Measurements from ENCODE around the gene ADCY9. TPM values are rescaled to one million over a fixed set of nuclear protein-coding genes. Genes with fewer than 3 reads are reported as not detected.
"Not testable (repeated sequence)": the region's sequence is repeated elsewhere in the genome, so short reads cannot be mapped to it uniquely, and the experiment has no call there.

ADCY9 gene
- 9.7 TPM for total RNA-seq

- Histone ChIP-seq H3K27me3 (ENCODE audit: insufficient read depth, low read length) (no peaks in the 10 kb centered on the region), H3K4me3 (ENCODE audit: low read length) (peak within 1 kb of the TSS; percentile 47), H3K4me1 (ENCODE audit: insufficient read depth, low read length) (peaks cover 46% of the 10 kb centered on the region), H3K9me3 (ENCODE audit: low read depth, low read length) (no peaks in the 10 kb centered on the region)
Observed at GRCh38 chr16:4116325-4117249, at the start of gene ADCY9. Gene ADCY9, minus strand, starts transcription at chr16:4116442. Its CDS starts 1,000 bp downstream, at chr16:4115442.

- H3K4me1 ChIP-seq (ENCODE audit: insufficient read depth, low read length): no peaks in the 10 kb centered on the region
- no peaks in the 10 kb centered on the region for H3K9me3 ChIP-seq (ENCODE audit: low read depth, low read length)
- no peak overlapping the region for H3K4me3 ChIP-seq (ENCODE audit: low read length)
- H3K27me3 ChIP-seq (ENCODE audit: insufficient read depth, low read length): no peaks in the 10 kb centered on the region
Observed at GRCh38 chr16:4160658-4161430, 44.6 kb upstream of the ADCY9 start.

GRCh38 chr16:4159726-4160125, 43.5 kb upstream of the ADCY9 start:
- Histone ChIP-seq H3K4me3 (ENCODE audit: low read length) (no peak overlapping the region), H3K27me3 (ENCODE audit: insufficient read depth, low read length) (no peaks in the 10 kb centered on the region), H3K9me3 (ENCODE audit: low read depth, low read length) (no peaks in the 10 kb centered on the region), H3K4me1 (ENCODE audit: insufficient read depth, low read length) (no peaks in the 10 kb centered on the region)

GRCh38 chr16:4158143-4159093, 42.2 kb upstream of the ADCY9 start:
- Histone ChIP-seq H3K27me3 (ENCODE audit: insufficient read depth, low read length) (no peaks in the 10 kb centered on the region), H3K4me3 (ENCODE audit: low read length) (no peak overlapping the region), H3K4me1 (ENCODE audit: insufficient read depth, low read length) (no peaks in the 10 kb centered on the region)

GRCh38 chr16:4157376-4157825, 41.2 kb upstream of the ADCY9 start:
- no peaks in the 10 kb centered on the region for H3K27me3 ChIP-seq (ENCODE audit: insufficient read depth, low read length)

More at GRCh38 chr16:4158143-4159093, 42.2 kb upstream of the ADCY9 start:
- H3K9me3 ChIP-seq (ENCODE audit: low read depth, low read length): no peaks in the 10 kb centered on the region

GRCh38 chr16:4156503-4156902, 40.3 kb upstream of the ADCY9 start:
- H3K27me3 ChIP-seq (ENCODE audit: insufficient read depth, low read length); H3K9me3 ChIP-seq (ENCODE audit: low read depth, low read length); H3K4me1 ChIP-seq (ENCODE audit: insufficient read depth, low read length): not testable (repeated sequence)

More at GRCh38 chr16:4157376-4157825, 41.2 kb upstream of the ADCY9 start:
- no peaks in the 10 kb centered on the region for H3K9me3 ChIP-seq (ENCODE audit: low read depth, low read length)
- no peaks in the 10 kb centered on the region for H3K4me1 ChIP-seq (ENCODE audit: insufficient read depth, low read length)
- H3K4me3 ChIP-seq (ENCODE audit: low read length): no peak overlapping the region

GRCh38 chr16:4153364-4153763, 37.1 kb upstream of the ADCY9 start:
- not testable (repeated sequence) for H3K27me3 ChIP-seq (ENCODE audit: insufficient read depth, low read length); H3K4me3 ChIP-seq (ENCODE audit: low read length); H3K9me3 ChIP-seq (ENCODE audit: low read depth, low read length); H3K4me1 ChIP-seq (ENCODE audit: insufficient read depth, low read length)

More at GRCh38 chr16:4156503-4156902, 40.3 kb upstream of the ADCY9 start:
- not testable (repeated sequence) for H3K4me3 ChIP-seq (ENCODE audit: low read length)

- Histone ChIP-seq H3K4me3 (ENCODE audit: low read length) (no peak overlapping the region), H3K27me3 (ENCODE audit: insufficient read depth, low read length) (no peaks in the 10 kb centered on the region), H3K9me3 (ENCODE audit: low read depth, low read length) (no peaks in the 10 kb centered on the region), H3K4me1 (ENCODE audit: insufficient read depth, low read length) (no peaks in the 10 kb centered on the region)
Observed at GRCh38 chr16:4152267-4152666, 36.0 kb upstream of the ADCY9 start.

- peaks cover 6% of the 10 kb centered on the region for H3K4me1 ChIP-seq (ENCODE audit: insufficient read depth, low read length)
- no peaks in the 10 kb centered on the region for H3K27me3 ChIP-seq (ENCODE audit: insufficient read depth, low read length)
- H3K9me3 ChIP-seq (ENCODE audit: low read depth, low read length): no peaks in the 10 kb centered on the region
- H3K4me3 ChIP-seq (ENCODE audit: low read length): no peak overlapping the region
Observed at GRCh38 chr16:4147236-4147635, 31.0 kb upstream of the ADCY9 start.

GRCh38 chr16:4142268-4142667, 26.0 kb upstream of the ADCY9 start:
- Histone ChIP-seq H3K27me3 (ENCODE audit: insufficient read depth, low read length) (no peaks in the 10 kb centered on the region), H3K4me3 (ENCODE audit: low read length) (no peak overlapping the region), H3K4me1 (ENCODE audit: insufficient read depth, low read length) (peaks cover 13% of the 10 kb centered on the region), H3K9me3 (ENCODE audit: low read depth, low read length) (no peaks in the 10 kb centered on the region)

- Histone ChIP-seq H3K4me1 (ENCODE audit: insufficient read depth, low read length) (peaks cover 13% of the 10 kb centered on the region), H3K27me3 (ENCODE audit: insufficient read depth, low read length) (no peaks in the 10 kb centered on the region), H3K9me3 (ENCODE audit: low read depth, low read length) (no peaks in the 10 kb centered on the region), H3K4me3 (ENCODE audit: low read length) (no peak overlapping the region)
Observed at GRCh38 chr16:4141604-4142003, 25.4 kb upstream of the ADCY9 start.

- no peaks in the 10 kb centered on the region for H3K27me3 ChIP-seq (ENCODE audit: insufficient read depth, low read length)
- no peaks in the 10 kb centered on the region for H3K9me3 ChIP-seq (ENCODE audit: low read depth, low read length)
- no peak overlapping the region for H3K4me3 ChIP-seq (ENCODE audit: low read length)
- peaks cover 13% of the 10 kb centered on the region for H3K4me1 ChIP-seq (ENCODE audit: insufficient read depth, low read length)
Observed at GRCh38 chr16:4140652-4141051, 24.4 kb upstream of the ADCY9 start.

GRCh38 chr16:4139968-4140367, 23.7 kb upstream of the ADCY9 start:
- peaks cover 13% of the 10 kb centered on the region for H3K4me1 ChIP-seq (ENCODE audit: insufficient read depth, low read length)
- no peak overlapping the region for H3K4me3 ChIP-seq (ENCODE audit: low read length)
- H3K27me3 ChIP-seq (ENCODE audit: insufficient read depth, low read length): no peaks in the 10 kb centered on the region
- no peaks in the 10 kb centered on the region for H3K9me3 ChIP-seq (ENCODE audit: low read depth, low read length)

- Histone ChIP-seq H3K4me1 (ENCODE audit: insufficient read depth, low read length) (peaks cover 13% of the 10 kb centered on the region), H3K9me3 (ENCODE audit: low read depth, low read length) (no peaks in the 10 kb centered on the region), H3K27me3 (ENCODE audit: insufficient read depth, low read length) (no peaks in the 10 kb centered on the region), H3K4me3 (ENCODE audit: low read length) (no peak overlapping the region)
Observed at GRCh38 chr16:4138713-4139112, 22.5 kb upstream of the ADCY9 start.

All from mononuclear cell (primary cell).